ENCODE results near the gene CD22. TPM values are rescaled to one million over a fixed set of nuclear protein-coding genes. Genes with fewer than 3 reads are reported as not detected.
A peak's percentile ranks its signal among the peaks of the same experiment; 100 is the strongest.

The CD22 gene
- total RNA-seq, 1 experiment from 2014 or later, result not detected

GRCh38 chr19:35304036-35304435, 25.0 kb upstream of the CD22 start:
- H3K27ac Mint-ChIP-seq (ENCODE audit: unreplicated experiment), result no peak overlapping the region
- CTCF ChIA-PET, result interaction anchor here (0.6 kb wide), 1 partner anchor 20 kb away, joined by 7 read pairs; no protein-coding TSS in a partner anchor
- DNase-seq, result no peak
- Histone ChIP-seq H3K9me3 (no peaks in the 10 kb centered on the region), H3K4me1 (peaks cover 11% of the 10 kb centered on the region), H3K27me3 (replicated peaks; ENCODE audit: control insufficient read depth, insufficient read depth, low read length) (no peaks in the 10 kb centered on the region), H3K4me3 (ENCODE audit: low read depth, low read length) (no peak overlapping the region), H3K36me3 (ENCODE audit: control insufficient read depth, insufficient read depth, low read length) (no peaks in the 10 kb centered on the region)
- H3K9me3 Mint-ChIP-seq (ENCODE audit: unreplicated experiment), result no peaks in the 10 kb centered on the region
- H3K27me3 Mint-ChIP-seq (ENCODE audit: insufficient read depth, unreplicated experiment), result no peaks in the 10 kb centered on the region
- intact Hi-C loops (cut with micrococcal nuclease; ENCODE audit: unreplicated experiment), result no loop called here
- POLR2A ChIA-PET, result no interaction called here
- TF ChIP-seq CTCF (IDR thresholded peaks at IDR 0.05; ENCODE audit: insufficient read depth in 1 of 2, low read depth in 1 of 2, low read length in 1 of 2, severe bottlenecking in 1 of 2, unreplicated experiment in 1 of 2), result no peak
- H3K36me3 Mint-ChIP-seq (ENCODE audit: insufficient read depth, unreplicated experiment), result no peaks in the 10 kb centered on the region
- H3K4me3 Mint-ChIP-seq (ENCODE audit: unreplicated experiment), result no peak overlapping the region
- no TSS peak for BruUV-seq (replicated peaks)
- peaks cover 4% of the 10 kb centered on the region for H3K4me1 Mint-ChIP-seq (ENCODE audit: low read depth, unreplicated experiment)

- Mint-ChIP-seq H3K27ac (ENCODE audit: unreplicated experiment) (no peak overlapping the region), H3K4me3 (ENCODE audit: unreplicated experiment) (no peak overlapping the region), H3K27me3 (ENCODE audit: insufficient read depth, unreplicated experiment) (no peaks in the 10 kb centered on the region), H3K4me1 (ENCODE audit: low read depth, unreplicated experiment) (peaks cover 11% of the 10 kb centered on the region), H3K9me3 (ENCODE audit: unreplicated experiment) (no peaks in the 10 kb centered on the region), H3K36me3 (ENCODE audit: insufficient read depth, unreplicated experiment) (no peaks in the 10 kb centered on the region)
- peaks cover 22% of the 10 kb centered on the region for H3K4me1 ChIP-seq
- no peaks in the 10 kb centered on the region for H3K27me3 ChIP-seq (replicated peaks; ENCODE audit: control insufficient read depth, insufficient read depth, low read length)
- BruUV-seq (replicated peaks), result no TSS peak
- H3K9me3 ChIP-seq, result no peaks in the 10 kb centered on the region
- no peak overlapping the region for H3K4me3 ChIP-seq (ENCODE audit: low read depth, low read length)
- CTCF ChIA-PET, result no interaction called here
- DNase-seq, result no peak
- intact Hi-C loops (cut with micrococcal nuclease; ENCODE audit: unreplicated experiment), result no loop called here
- no peak for TF ChIP-seq CTCF (IDR thresholded peaks at IDR 0.05; ENCODE audit: insufficient read depth in 1 of 2, low read depth in 1 of 2, low read length in 1 of 2, severe bottlenecking in 1 of 2, unreplicated experiment in 1 of 2)
- POLR2A ChIA-PET, result no interaction called here
- H3K36me3 ChIP-seq (ENCODE audit: control insufficient read depth, insufficient read depth, low read length), result no peaks in the 10 kb centered on the region
Measured at GRCh38 chr19:35305181-35305580, 23.8 kb upstream of the CD22 start.

GRCh38 chr19:35306473-35307246, 22.3 kb upstream of the CD22 start:
- ChIA-PET CTCF (interaction anchor here (0.6 to 1.7 kb wide), 4 partner anchors 180 to 341 kb away, joined by 3 to 4 read pairs (median 3); partner anchors contain the start of gene COX6B1), POLR2A (no interaction called here)
- H3K4me1 Mint-ChIP-seq (ENCODE audit: low read depth, unreplicated experiment), result peaks cover 12% of the 10 kb centered on the region
- no peaks in the 10 kb centered on the region for H3K36me3 Mint-ChIP-seq (ENCODE audit: insufficient read depth, unreplicated experiment)
- no peaks in the 10 kb centered on the region for H3K36me3 ChIP-seq (ENCODE audit: control insufficient read depth, insufficient read depth, low read length)
- H3K4me3 ChIP-seq (ENCODE audit: low read depth, low read length), result no peak overlapping the region
- no peaks in the 10 kb centered on the region for H3K27me3 Mint-ChIP-seq (ENCODE audit: insufficient read depth, unreplicated experiment)
- TF ChIP-seq CTCF (IDR thresholded peaks at IDR 0.05; ENCODE audit: insufficient read depth in 1 of 2, low read depth in 1 of 2, low read length in 1 of 2, severe bottlenecking in 1 of 2, unreplicated experiment in 1 of 2), result peak; percentile 52 to 69
- H3K9me3 Mint-ChIP-seq (ENCODE audit: unreplicated experiment), result no peaks in the 10 kb centered on the region
- H3K4me3 Mint-ChIP-seq (ENCODE audit: unreplicated experiment), result no peak overlapping the region
- no peaks in the 10 kb centered on the region for H3K27me3 ChIP-seq (replicated peaks; ENCODE audit: control insufficient read depth, insufficient read depth, low read length)
- H3K4me1 ChIP-seq, result peaks cover 34% of the 10 kb centered on the region
- BruUV-seq (replicated peaks), result no TSS peak
- H3K27ac Mint-ChIP-seq (ENCODE audit: unreplicated experiment), result peak overlapping the region; percentile 65
- intact Hi-C loops (cut with micrococcal nuclease; ENCODE audit: unreplicated experiment), result no loop called here
- no peaks in the 10 kb centered on the region for H3K9me3 ChIP-seq
- peak in 1 of 2 experiments; percentile 56 for DNase-seq
